ENCODE results near the gene SCGB2A2. TPM values are rescaled to one million over a fixed set of nuclear protein-coding genes. Genes with fewer than 3 reads are reported as not detected.

The SCGB2A2 gene
- polyA plus RNA-seq, 1 of the 3 experiments (the other 2 are of a cell fraction): not detected

DNA sequence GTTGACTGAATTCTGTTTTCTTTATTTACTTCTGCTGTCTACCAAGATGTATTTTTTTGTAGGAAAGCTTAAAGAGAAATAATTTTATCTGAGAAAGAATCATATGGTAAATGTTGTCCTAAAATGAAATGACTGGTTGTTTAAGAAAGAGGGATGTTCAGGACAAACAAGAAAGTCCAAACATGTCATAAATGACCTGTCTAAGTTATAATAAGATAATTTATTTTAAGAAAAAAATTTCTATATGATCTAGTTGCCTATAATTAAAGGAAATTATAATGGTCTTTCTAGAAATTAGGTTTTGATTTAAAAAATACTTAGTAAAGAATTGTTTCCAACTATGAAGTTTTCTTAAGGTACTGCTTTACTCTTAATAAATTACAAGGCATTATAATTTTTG is 10.5 kb downstream of the SCGB2A2 start:
- no peak overlapping the region for H3K27ac ChIP-seq (ENCODE audit: low read depth in 2 of 2, low read length in 1 of 2)
- CTCF ChIA-PET: no interaction called here
- POLR2A ChIA-PET: no interaction called here
- H3K9ac ChIP-seq: no peak overlapping the region
- H2AFZ ChIP-seq (ENCODE audit: low read depth): no peak overlapping the region
- H3K27me3 ChIP-seq (ENCODE audit: insufficient read depth): no peaks in the 10 kb centered on the region
- no peak overlapping the region for H3K4me3 ChIP-seq (ENCODE audit: low read depth in 2 of 2, low read length in 1 of 2)
- peaks cover 11% of the 10 kb centered on the region for H3K9me3 ChIP-seq
- no peaks in the 10 kb centered on the region for H3K4me1 ChIP-seq (ENCODE audit: control insufficient read depth in 1 of 2, insufficient read depth in 2 of 2, low read depth in 1 of 2, low read length in 1 of 2)
- H4K20me1 ChIP-seq (ENCODE audit: insufficient read depth): no peaks in the 10 kb centered on the region
- H3K36me3 ChIP-seq (replicated peaks in 1 of 2; ENCODE audit: control insufficient read depth in 1 of 2, insufficient read depth in 2 of 2, low read length in 1 of 2): no peaks in the 10 kb centered on the region
- no peak for DNase-seq
- TF ChIP-seq, protein P1, sequence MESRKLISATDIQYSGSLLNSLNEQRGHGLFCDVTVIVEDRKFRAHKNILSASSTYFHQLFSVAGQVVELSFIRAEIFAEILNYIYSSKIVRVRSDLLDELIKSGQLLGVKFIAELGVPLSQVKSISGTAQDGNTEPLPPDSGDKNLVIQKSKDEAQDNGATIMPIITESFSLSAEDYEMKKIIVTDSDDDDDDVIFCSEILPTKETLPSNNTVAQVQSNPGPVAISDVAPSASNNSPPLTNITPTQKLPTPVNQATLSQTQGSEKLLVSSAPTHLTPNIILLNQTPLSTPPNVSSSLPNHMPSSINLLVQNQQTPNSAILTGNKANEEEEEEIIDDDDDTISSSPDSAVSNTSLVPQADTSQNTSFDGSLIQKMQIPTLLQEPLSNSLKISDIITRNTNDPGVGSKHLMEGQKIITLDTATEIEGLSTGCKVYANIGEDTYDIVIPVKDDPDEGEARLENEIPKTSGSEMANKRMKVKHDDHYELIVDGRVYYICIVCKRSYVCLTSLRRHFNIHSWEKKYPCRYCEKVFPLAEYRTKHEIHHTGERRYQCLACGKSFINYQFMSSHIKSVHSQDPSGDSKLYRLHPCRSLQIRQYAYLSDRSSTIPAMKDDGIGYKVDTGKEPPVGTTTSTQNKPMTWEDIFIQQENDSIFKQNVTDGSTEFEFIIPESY (IDR thresholded peaks at IDR 0.05; ENCODE audit: borderline replicate concordance, low read depth): no peak
- no peak for TF ChIP-seq ELF1 (IDR thresholded peaks at IDR 0.05)
- no peak for TF ChIP-seq TAF1 (IDR thresholded peaks at IDR 0.05; ENCODE audit: borderline replicate concordance, low read depth, low read length)
- H3F3A ChIP-seq (replicated peaks; ENCODE audit: insufficient read depth): no peaks in the 10 kb centered on the region
- H3K79me2 ChIP-seq (ENCODE audit: insufficient read depth): no peaks in the 10 kb centered on the region
- H3K9me2 ChIP-seq: no peaks in the 10 kb centered on the region
- H3K4me2 ChIP-seq: no peak overlapping the region

GRCh38 chr11:62295504-62295903 is 25.5 kb downstream of the SCGB2A2 start:
- ChIA-PET POLR2A (no interaction called here), CTCF (interaction anchor here (1.0 to 1.2 kb wide), 2 partner anchors 15 to 78 kb away, joined by 3 read pairs; no protein-coding TSS in a partner anchor)
- no peaks in the 10 kb centered on the region; the same call in 1 of the 2 replicates for H3K27me3 ChIP-seq (ENCODE audit: insufficient read depth)
- no peak overlapping the region for H3K27ac ChIP-seq (ENCODE audit: low read depth in 2 of 2, low read length in 1 of 2)
- H3K4me1 ChIP-seq (ENCODE audit: control insufficient read depth in 1 of 2, insufficient read depth in 2 of 2, low read depth in 1 of 2, low read length in 1 of 2): no peaks in the 10 kb centered on the region
- H4K20me1 ChIP-seq (ENCODE audit: insufficient read depth): no peaks in the 10 kb centered on the region
- DNase-seq: no peak
- H3K9me3 ChIP-seq: no peaks in the 10 kb centered on the region
- H3K9me2 ChIP-seq: no peaks in the 10 kb centered on the region
- H3K79me2 ChIP-seq (ENCODE audit: insufficient read depth): no peaks in the 10 kb centered on the region
- H3K36me3 ChIP-seq (replicated peaks in 1 of 2; ENCODE audit: control insufficient read depth in 1 of 2, insufficient read depth in 2 of 2, low read length in 1 of 2): no peaks in the 10 kb centered on the region
- TF ChIP-seq, protein P2, sequence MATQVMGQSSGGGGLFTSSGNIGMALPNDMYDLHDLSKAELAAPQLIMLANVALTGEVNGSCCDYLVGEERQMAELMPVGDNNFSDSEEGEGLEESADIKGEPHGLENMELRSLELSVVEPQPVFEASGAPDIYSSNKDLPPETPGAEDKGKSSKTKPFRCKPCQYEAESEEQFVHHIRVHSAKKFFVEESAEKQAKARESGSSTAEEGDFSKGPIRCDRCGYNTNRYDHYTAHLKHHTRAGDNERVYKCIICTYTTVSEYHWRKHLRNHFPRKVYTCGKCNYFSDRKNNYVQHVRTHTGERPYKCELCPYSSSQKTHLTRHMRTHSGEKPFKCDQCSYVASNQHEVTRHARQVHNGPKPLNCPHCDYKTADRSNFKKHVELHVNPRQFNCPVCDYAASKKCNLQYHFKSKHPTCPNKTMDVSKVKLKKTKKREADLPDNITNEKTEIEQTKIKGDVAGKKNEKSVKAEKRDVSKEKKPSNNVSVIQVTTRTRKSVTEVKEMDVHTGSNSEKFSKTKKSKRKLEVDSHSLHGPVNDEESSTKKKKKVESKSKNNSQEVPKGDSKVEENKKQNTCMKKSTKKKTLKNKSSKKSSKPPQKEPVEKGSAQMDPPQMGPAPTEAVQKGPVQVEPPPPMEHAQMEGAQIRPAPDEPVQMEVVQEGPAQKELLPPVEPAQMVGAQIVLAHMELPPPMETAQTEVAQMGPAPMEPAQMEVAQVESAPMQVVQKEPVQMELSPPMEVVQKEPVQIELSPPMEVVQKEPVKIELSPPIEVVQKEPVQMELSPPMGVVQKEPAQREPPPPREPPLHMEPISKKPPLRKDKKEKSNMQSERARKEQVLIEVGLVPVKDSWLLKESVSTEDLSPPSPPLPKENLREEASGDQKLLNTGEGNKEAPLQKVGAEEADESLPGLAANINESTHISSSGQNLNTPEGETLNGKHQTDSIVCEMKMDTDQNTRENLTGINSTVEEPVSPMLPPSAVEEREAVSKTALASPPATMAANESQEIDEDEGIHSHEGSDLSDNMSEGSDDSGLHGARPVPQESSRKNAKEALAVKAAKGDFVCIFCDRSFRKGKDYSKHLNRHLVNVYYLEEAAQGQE (IDR thresholded peaks at IDR 0.05; ENCODE audit: low read depth, low read length): peak; percentile 93
- no peak for TF ChIP-seq CTCF (IDR thresholded peaks at IDR 0.05)
- H3K4me2 ChIP-seq: no peak overlapping the region
- no peak overlapping the region for H3K4me3 ChIP-seq (ENCODE audit: low read depth in 2 of 2, low read length in 1 of 2)
- no peak overlapping the region for H2AFZ ChIP-seq (ENCODE audit: low read depth)
- H3F3A ChIP-seq (replicated peaks; ENCODE audit: insufficient read depth): no peaks in the 10 kb centered on the region
- 0% methylated on average over 1 of the region's 2 CpGs for WGBS (ENCODE audit: low lambda C conversion rate)
- no peak overlapping the region for H3K9ac ChIP-seq
